C4-2B (cell line): ENCODE data around the gene CRADD.

Experiments
- CTCF ChIP-seq: fragments of 450-650 bp; conservative IDR thresholded peaks from 2 replicates; pipeline ENCODE4 v1.5.1; 2017; ENCODE audit warnings: mild to moderate bottlenecking
- ZFX ChIP-seq: fragments of 450-650 bp; IDR thresholded peaks from 2 replicates; pipeline ENCODE4 v1.6.1; 2017

- TF ChIP-seq CTCF (no peak), ZFX (no peak)
These were observed 57.6 kb downstream of the CRADD start for GRCh38 chr12:93734784-93735183.
